Adrenal gland (tissue), 19 donors: ENCODE data around the gene ARID4B. TPM values are rescaled to one million over a fixed set of nuclear protein-coding genes. Genes with fewer than 3 reads are reported as not detected.

Experiments used
- DNase-seq, 7 donors: peaks; one replicate each; pipeline ENCODE4 v3.0.0-alpha.2; 2019 to 2020
- H3K27ac ChIP-seq, 5 donors: fragments of 200-600 bp; sonication (generic) in 4 of 5; 1 replicate in 3 of 5; 2 replicates in 2 of 5; pipeline versions ENCODE4 v1.5.1 to v1.8.0; 2016 to 2020; ENCODE audit warnings: mild to moderate bottlenecking in 1 of 5
- H3K27me3 ChIP-seq: fragments of 200-600 bp; 2 replicates; pipeline ENCODE4 v1.8.0; 2021
- H3K36me3 ChIP-seq, 2 donors: fragments of 200-600 bp; replicated peaks in 1 of 2; 1 replicate in 1 of 2; 2 replicates in 1 of 2; pipeline versions ENCODE4 v1.5.1 to v1.8.0; 2018 to 2022
- H3K4me1 ChIP-seq, 2 donors: fragments of 200-600 bp; replicated peaks in 1 of 2; 1 replicate in 1 of 2; 2 replicates in 1 of 2; pipeline versions ENCODE4 v1.5.1 to v1.8.0; 2018 to 2021
- H3K4me3 ChIP-seq, 4 donors: fragments of 200-600 bp; sonication (generic) in 3 of 4; one replicate each; pipeline ENCODE4 v1.5.1; 2016 to 2018
- H3K9me3 ChIP-seq, 3 donors: fragments of 200-600 bp; sonication (generic) in 1 of 3; replicated peaks in 1 of 3; 1 replicate in 2 of 3; 2 replicates in 1 of 3; pipeline versions ENCODE4 v1.5.1 to v1.8.0; 2016 to 2021
- POLR2A ChIP-seq, 2 donors: fragments of 450-650 bp; IDR thresholded peaks; one replicate each; pipeline ENCODE4 v1.6.1; 2017; ENCODE audit warnings: antibody characterized with exemption in 2 of 2, mild to moderate bottlenecking in 2 of 2, moderate library complexity in 1 of 2
- WGBS, 4 donors: extraction: QIAGEN DNeasy Blood & Tissue Kit in 2 of 4; methylation state at CpG; one replicate each; pipeline versions ENCODE4 v1.1.5 to v1.1.7; 2013 to 2017; 5-methylcytosine and 5-hydroxymethylcytosine counted together
- intact Hi-C, 2 donors: fragments of 100-400 bp; cut with DNase I; formaldehyde crosslinking; loops; one replicate each; pipeline versions ENCODE4 v1.14.1 to v1.15.0; 2022 to 2023
- long read RNA-seq, 10 donors: library from polyadenylated mRNA in 3 of 10; unstranded in 2 of 10; stranded (forward) in 1 of 10; transcript quantifications; one replicate each; pipeline ENCODE4 v2.0.0 and lab custom pipeline, GENCODE V29; 2021 to 2026
- polyA plus RNA-seq, 3 donors: library from polyadenylated mRNA; stranded (reverse); fragments of 200-250 nt in 2 of 3; fragments of 350-450 nt in 1 of 3; fragmentation: Illumina TruSeq in 1 of 3; extraction: RNeasy Lipid Tissue Mini Kit (QIAGEN cat#74804) in 1 of 3; gene quantifications; one replicate each; pipeline ENCODE4 v1.2.3, GENCODE V29; 2013 to 2014
- total RNA-seq, 9 donors: library from RNA; depleted of rRNA in 4 of 9; stranded (reverse); fragments of >200 nt in 4 of 9; fragments of 120-200 nt in 1 of 9; fragmentation: NEBNext Ultra II Directional in 1 of 9; extraction: Animal tissue kit (Norgen Biotek cat#: 25700) in 1 of 9; gene quantifications; one replicate each; pipeline versions ENCODE4 v1.1.0 to v1.2.4, GENCODE V29; 2013 to 2023
- TF ChIP-seq, protein P1 (sequence below), 6 experiments: fragments of 450-650 bp in 4 of 6; fragments of 200-600 bp in 2 of 6; sonication (generic) in 1 of 6; IDR thresholded peaks; 1 replicate in 5 of 6; 2 replicates in 1 of 6; pipeline versions ENCODE4 v1.5.1 to v1.8.0; 2016 to 2021; ENCODE audit warnings: antibody characterized with exemption in 6 of 6, mild to moderate bottlenecking in 2 of 6, moderate library complexity in 1 of 6
- donor health status: healthy with polysubstance abuse.
- donor health status: Bipolar disorder and iron deficiency.
- donor health status: DM: yes; HTN: yes; CAD: no.
- donor health status: DM: no; HTN: no; CAD: no.
- donor health status: DM: no; HTN: no; CAD: no.
- donor health status: DM: yes; HTN: yes; CAD: no.

Gene ARID4B, protein sequence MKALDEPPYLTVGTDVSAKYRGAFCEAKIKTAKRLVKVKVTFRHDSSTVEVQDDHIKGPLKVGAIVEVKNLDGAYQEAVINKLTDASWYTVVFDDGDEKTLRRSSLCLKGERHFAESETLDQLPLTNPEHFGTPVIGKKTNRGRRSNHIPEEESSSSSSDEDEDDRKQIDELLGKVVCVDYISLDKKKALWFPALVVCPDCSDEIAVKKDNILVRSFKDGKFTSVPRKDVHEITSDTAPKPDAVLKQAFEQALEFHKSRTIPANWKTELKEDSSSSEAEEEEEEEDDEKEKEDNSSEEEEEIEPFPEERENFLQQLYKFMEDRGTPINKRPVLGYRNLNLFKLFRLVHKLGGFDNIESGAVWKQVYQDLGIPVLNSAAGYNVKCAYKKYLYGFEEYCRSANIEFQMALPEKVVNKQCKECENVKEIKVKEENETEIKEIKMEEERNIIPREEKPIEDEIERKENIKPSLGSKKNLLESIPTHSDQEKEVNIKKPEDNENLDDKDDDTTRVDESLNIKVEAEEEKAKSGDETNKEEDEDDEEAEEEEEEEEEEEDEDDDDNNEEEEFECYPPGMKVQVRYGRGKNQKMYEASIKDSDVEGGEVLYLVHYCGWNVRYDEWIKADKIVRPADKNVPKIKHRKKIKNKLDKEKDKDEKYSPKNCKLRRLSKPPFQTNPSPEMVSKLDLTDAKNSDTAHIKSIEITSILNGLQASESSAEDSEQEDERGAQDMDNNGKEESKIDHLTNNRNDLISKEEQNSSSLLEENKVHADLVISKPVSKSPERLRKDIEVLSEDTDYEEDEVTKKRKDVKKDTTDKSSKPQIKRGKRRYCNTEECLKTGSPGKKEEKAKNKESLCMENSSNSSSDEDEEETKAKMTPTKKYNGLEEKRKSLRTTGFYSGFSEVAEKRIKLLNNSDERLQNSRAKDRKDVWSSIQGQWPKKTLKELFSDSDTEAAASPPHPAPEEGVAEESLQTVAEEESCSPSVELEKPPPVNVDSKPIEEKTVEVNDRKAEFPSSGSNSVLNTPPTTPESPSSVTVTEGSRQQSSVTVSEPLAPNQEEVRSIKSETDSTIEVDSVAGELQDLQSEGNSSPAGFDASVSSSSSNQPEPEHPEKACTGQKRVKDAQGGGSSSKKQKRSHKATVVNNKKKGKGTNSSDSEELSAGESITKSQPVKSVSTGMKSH (N-terminal part only)
- total RNA-seq (10 to 100 TPM; 12.4 to 44.0 (median 29.7) TPM), polyA plus RNA-seq (10 to 100 TPM; 17.0 to 31.5 (median 22.5) TPM)
- long read RNA-seq, donor 1, partial matches to known transcripts, result 63 of 65 reads
- long read RNA-seq, donor 1, other reads (novel, unspliced or antisense), result 0 of 65 reads
- long read RNA-seq, donor 2, partial matches to known transcripts, result 34 of 35 reads
- long read RNA-seq, donor 2, other reads (novel, unspliced or antisense), result 0 of 35 reads
- long read RNA-seq, donor 3, partial matches to known transcripts, result 6 of 6 reads
- long read RNA-seq, donor 3, other reads (novel, unspliced or antisense), result 0 of 6 reads
- long read RNA-seq, donor 4, partial matches to known transcripts, result 50 of 56 reads
- long read RNA-seq, donor 4, other reads (novel, unspliced or antisense), result 3 of 56 reads
- long read RNA-seq, donor 5, full-length matches to known transcripts, result 7 of 20 reads
- long read RNA-seq, donor 5, partial matches to known transcripts, result 8 of 20 reads
- long read RNA-seq, donor 5, other reads (novel, unspliced or antisense), result 5 of 20 reads
- long read RNA-seq, donor 6, partial matches to known transcripts, result 19 of 23 reads
- long read RNA-seq, donor 6, other reads (novel, unspliced or antisense), result 2 of 23 reads
- long read RNA-seq, donor 7, partial matches to known transcripts, result 6 of 7 reads
- long read RNA-seq, donor 7, other reads (novel, unspliced or antisense), result 0 of 7 reads
- long read RNA-seq, donor 8, partial matches to known transcripts, result 6 of 8 reads
- long read RNA-seq, donor 8, other reads (novel, unspliced or antisense), result 0 of 8 reads
- long read RNA-seq, donor 9, partial matches to known transcripts, result 31 of 75 reads
- long read RNA-seq, donor 9, other reads (novel, unspliced or antisense), result 43 of 75 reads
- long read RNA-seq, donor 10, full-length matches to known transcripts, result 6 of 12 reads
- long read RNA-seq, donor 10, partial matches to known transcripts, result 6 of 12 reads
- long read RNA-seq, donor 10, other reads (novel, unspliced or antisense), result 0 of 12 reads

DNA sequence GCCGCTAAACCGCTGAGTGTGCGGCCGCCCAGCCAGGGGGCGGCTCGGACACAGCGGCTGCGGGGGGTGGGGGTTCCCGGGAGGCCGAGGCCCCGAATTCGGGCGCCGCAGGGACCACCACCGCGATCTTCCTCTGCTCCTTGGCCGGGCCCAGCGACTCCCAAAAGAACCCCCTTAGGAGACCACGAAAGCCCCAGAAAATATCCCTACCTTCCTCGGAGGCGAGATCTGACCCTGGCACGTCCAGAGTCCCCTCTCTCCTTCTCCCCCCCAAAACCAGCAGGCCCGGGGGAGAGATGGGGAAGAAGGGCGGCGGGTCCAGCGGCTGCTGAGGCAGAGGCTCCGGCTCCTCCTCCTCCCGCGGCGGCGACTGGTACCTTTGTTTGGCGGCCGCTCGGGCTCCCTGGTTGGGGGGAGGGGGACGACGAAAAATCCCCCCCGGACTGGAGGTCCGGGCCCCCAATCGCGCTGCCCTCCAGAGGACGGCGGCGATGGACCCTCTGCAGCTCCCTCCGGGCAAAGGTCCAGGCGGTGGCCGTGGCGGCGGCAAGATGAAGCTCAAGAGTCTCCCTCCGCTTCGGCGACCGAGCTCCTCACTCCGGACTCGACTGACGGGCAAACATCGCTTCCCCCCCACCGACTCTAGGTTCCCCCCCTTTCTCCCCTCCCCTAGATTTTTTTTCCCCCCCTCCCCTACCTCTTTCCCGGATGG, at the start of gene ARID4B:
ARID4B (minus strand) TSS at position 621 of the 712 bp plus-strand sequence. CDS start 1,260 bp downstream, outside the sequence.
- Histone ChIP-seq H3K27me3 (no peaks in the 10 kb centered on the region), H3K9me3 (no peaks in the 10 kb centered on the region), H3K4me1 (peaks cover 23 to 67% of the 10 kb centered on the region in 2 donors), H3K36me3 (no peaks in the 10 kb centered on the region), H3K4me3 (peak within 1 kb of the TSS; percentile 80 to 100 (median 98)), H3K27ac (peak within 1 kb of the TSS; percentile 69 to 96 (median 94))
- DNase-seq, result no peak
- whole genome bisulfite sequencing, 4 donors, result 0 to 1% (median 1%) methylated on average over 14 to 58 of the region's 58 CpGs
- intact Hi-C loops, result loop anchor here in 1 of 2 donors (10.0 kb wide), 1 partner anchor 87 kb away; no protein-coding TSS in a partner anchor
- TF ChIP-seq, protein P1, sequence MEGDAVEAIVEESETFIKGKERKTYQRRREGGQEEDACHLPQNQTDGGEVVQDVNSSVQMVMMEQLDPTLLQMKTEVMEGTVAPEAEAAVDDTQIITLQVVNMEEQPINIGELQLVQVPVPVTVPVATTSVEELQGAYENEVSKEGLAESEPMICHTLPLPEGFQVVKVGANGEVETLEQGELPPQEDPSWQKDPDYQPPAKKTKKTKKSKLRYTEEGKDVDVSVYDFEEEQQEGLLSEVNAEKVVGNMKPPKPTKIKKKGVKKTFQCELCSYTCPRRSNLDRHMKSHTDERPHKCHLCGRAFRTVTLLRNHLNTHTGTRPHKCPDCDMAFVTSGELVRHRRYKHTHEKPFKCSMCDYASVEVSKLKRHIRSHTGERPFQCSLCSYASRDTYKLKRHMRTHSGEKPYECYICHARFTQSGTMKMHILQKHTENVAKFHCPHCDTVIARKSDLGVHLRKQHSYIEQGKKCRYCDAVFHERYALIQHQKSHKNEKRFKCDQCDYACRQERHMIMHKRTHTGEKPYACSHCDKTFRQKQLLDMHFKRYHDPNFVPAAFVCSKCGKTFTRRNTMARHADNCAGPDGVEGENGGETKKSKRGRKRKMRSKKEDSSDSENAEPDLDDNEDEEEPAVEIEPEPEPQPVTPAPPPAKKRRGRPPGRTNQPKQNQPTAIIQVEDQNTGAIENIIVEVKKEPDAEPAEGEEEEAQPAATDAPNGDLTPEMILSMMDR (IDR thresholded peaks at IDR 0.05), result no peak
- TF ChIP-seq POLR2A (IDR thresholded peaks at IDR 0.05), result peak; percentile 79 to 85

DNA sequence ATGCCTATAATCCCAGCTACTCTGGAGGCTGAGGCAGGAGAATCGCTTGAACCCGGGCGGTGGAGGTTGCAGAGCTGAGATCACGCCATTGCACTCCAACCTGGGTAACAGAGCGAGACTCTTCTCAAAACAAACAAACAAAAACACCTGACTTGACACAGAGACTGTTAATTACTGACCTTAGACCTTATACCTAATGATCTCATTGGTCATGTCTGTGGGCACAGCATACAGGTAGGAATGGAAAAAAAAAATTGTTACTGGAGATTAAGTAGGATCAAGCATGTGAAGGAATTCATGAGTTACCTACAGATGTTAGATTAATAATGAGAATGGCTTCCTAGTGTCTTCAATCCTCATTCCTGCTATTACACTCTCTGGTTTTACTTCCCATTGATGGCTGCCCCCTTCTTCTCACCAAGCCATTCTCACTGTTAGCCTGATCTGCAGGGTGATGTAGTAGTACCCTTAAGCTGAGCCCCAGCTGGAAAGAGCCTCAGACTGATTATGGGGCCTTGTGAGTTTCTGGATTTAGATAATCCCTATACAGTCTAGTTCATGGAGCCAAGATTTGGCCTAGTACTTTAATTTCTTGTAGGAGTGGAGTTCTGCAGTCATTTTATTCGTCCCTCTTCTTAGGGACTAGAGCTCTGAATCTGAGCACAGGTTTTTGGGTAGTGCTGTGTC, 48.1 kb upstream of the ARID4B start:
- H3K36me3 ChIP-seq, result peaks cover 0 to 3% of the 10 kb centered on the region in 2 donors
- intact Hi-C loops, result no loop called here
- H3K9me3 ChIP-seq, result no peaks in the 10 kb centered on the region
- TF ChIP-seq, protein P1 (IDR thresholded peaks at IDR 0.05), result no peak
- TF ChIP-seq POLR2A (IDR thresholded peaks at IDR 0.05), result no peak
- no peaks in the 10 kb centered on the region for H3K4me1 ChIP-seq
- WGBS, 4 donors, result 96 to 98% (median 98%) methylated on average over 6 of the region's 6 CpGs
- no peak overlapping the region for H3K4me3 ChIP-seq
- no peaks in the 10 kb centered on the region for H3K27me3 ChIP-seq
- no peak overlapping the region for H3K27ac ChIP-seq
- DNase-seq, result peak in 1 of 7 donors; percentile 4
